Esophagus squamous epithelium (tissue), 5 donors: ENCODE data around the gene NPPB. TPM values are rescaled to one million over a fixed set of nuclear protein-coding genes. Genes with fewer than 3 reads are reported as not detected.
A peak's percentile ranks its signal among the peaks of the same experiment; 100 is the strongest.

Source experiments
- DNase-seq: peaks from one replicate; lab custom pipeline; 2025; lab: John Stamatoyannopoulos, UW
- H3K27ac ChIP-seq, 4 donors: fragments of 200-600 bp; sonication (generic); one replicate each; pipeline ENCODE4 v1.5.1; 2016 to 2019; ENCODE audit warnings: mild to moderate bottlenecking in 1 of 4
- H3K27me3 ChIP-seq, 4 donors: fragments of 200-600 bp; sonication (generic); 1 replicate in 3 of 4; 2 replicates in 1 of 4; pipeline versions ENCODE4 v1.5.1 to v1.6.0; 2017 to 2021; ENCODE audit warnings: antibody characterized with exemption in 1 of 4
- H3K36me3 ChIP-seq, 3 donors: fragments of 200-600 bp; sonication (generic); one replicate each; pipeline ENCODE4 v1.5.1; 2016 to 2019
- H3K4me1 ChIP-seq, 3 donors: fragments of 200-600 bp; sonication (generic); one replicate each; pipeline ENCODE4 v1.5.1; 2017 to 2019
- H3K4me3 ChIP-seq, 4 donors: fragments of 200-600 bp; sonication (generic); 1 replicate in 3 of 4; 2 replicates in 1 of 4; pipeline ENCODE4 v1.5.1; 2016 to 2019; ENCODE audit warnings: mild to moderate bottlenecking in 2 of 4, moderate library complexity in 1 of 4
- H3K9me3 ChIP-seq, 3 donors: fragments of 200-600 bp; sonication (generic); one replicate each; pipeline ENCODE4 v1.5.1; 2016 to 2019
- POLR2A ChIP-seq, 4 donors: fragments of 450-650 bp; IDR thresholded peaks; one replicate each; pipeline ENCODE4 v1.6.1; 2017; ENCODE audit warnings: antibody characterized with exemption in 4 of 4, mild to moderate bottlenecking in 4 of 4, moderate library complexity in 3 of 4
- WGBS, 2 donors: methylation state at CpG; one replicate each; pipeline ENCODE4 v1.1.5; 2018; 5-methylcytosine and 5-hydroxymethylcytosine counted together
- intact Hi-C: fragments of 100-400 bp; cut with DNase I; formaldehyde crosslinking; loops from one replicate; pipeline ENCODE4 v1.15.0; 2022
- total RNA-seq, 4 donors: library from RNA; depleted of rRNA; stranded (reverse); fragments of >200 nt; gene quantifications; one replicate each; pipeline ENCODE4 v1.1.0, GENCODE V29; 2016
- TF ChIP-seq, protein P1 (sequence below), 6 experiments: fragments of 450-650 bp in 4 of 6; fragments of 200-600 bp in 2 of 6; sonication (generic) in 2 of 6; IDR thresholded peaks; one replicate each; pipeline ENCODE4 v1.5.1; 2016 to 2019; ENCODE audit warnings: antibody characterized with exemption in 6 of 6, mild to moderate bottlenecking in 4 of 6, moderate library complexity in 4 of 6
- donor health status: DM: yes; HTN: yes; CAD: no.

Gene NPPB
- not detected for total RNA-seq

DNA sequence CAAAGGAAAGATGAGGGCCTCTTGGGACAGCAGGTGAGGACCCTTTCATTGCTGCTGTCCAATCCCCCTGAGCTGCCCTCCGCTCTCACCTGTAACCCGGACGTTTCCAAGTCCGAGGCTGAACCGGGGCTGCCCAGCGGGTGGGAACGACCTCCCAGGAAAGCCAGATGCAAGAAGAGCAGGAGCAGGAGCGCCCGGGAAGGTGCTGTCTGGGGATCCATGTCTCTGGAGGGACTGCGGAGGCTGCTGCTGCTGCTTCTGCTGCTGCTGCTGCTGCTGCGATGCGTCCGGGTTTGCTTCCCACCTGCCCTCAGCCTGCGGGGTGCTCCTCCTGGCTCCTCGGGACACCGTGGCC, at the start of gene NPPB:
Gene NPPB, minus strand, starts transcription at position 333 of the 355 bp plus-strand sequence. Its CDS starts 112 bp downstream, at position 221.
- intact Hi-C loops = no loop called here
- peaks cover 0 to 9% (median 0%) of the 10 kb centered on the region in 3 donors for H3K4me1 ChIP-seq
- H3K27me3 ChIP-seq = peaks cover 0 to 93% (median 12%) of the 10 kb centered on the region in 4 donors
- 28 to 30% methylated on average over 4 to 12 of the region's 16 CpGs for WGBS, 2 donors
- no peaks in the 10 kb centered on the region for H3K9me3 ChIP-seq
- H3K27ac ChIP-seq = no peak within 1 kb of the TSS
- TF ChIP-seq, protein P1, sequence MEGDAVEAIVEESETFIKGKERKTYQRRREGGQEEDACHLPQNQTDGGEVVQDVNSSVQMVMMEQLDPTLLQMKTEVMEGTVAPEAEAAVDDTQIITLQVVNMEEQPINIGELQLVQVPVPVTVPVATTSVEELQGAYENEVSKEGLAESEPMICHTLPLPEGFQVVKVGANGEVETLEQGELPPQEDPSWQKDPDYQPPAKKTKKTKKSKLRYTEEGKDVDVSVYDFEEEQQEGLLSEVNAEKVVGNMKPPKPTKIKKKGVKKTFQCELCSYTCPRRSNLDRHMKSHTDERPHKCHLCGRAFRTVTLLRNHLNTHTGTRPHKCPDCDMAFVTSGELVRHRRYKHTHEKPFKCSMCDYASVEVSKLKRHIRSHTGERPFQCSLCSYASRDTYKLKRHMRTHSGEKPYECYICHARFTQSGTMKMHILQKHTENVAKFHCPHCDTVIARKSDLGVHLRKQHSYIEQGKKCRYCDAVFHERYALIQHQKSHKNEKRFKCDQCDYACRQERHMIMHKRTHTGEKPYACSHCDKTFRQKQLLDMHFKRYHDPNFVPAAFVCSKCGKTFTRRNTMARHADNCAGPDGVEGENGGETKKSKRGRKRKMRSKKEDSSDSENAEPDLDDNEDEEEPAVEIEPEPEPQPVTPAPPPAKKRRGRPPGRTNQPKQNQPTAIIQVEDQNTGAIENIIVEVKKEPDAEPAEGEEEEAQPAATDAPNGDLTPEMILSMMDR (IDR thresholded peaks at IDR 0.05) = no peak
- TF ChIP-seq POLR2A (IDR thresholded peaks at IDR 0.05) = no peak
- H3K4me3 ChIP-seq = no peak within 1 kb of the TSS
- no peak for DNase-seq
- no peaks in the 10 kb centered on the region for H3K36me3 ChIP-seq

DNA sequence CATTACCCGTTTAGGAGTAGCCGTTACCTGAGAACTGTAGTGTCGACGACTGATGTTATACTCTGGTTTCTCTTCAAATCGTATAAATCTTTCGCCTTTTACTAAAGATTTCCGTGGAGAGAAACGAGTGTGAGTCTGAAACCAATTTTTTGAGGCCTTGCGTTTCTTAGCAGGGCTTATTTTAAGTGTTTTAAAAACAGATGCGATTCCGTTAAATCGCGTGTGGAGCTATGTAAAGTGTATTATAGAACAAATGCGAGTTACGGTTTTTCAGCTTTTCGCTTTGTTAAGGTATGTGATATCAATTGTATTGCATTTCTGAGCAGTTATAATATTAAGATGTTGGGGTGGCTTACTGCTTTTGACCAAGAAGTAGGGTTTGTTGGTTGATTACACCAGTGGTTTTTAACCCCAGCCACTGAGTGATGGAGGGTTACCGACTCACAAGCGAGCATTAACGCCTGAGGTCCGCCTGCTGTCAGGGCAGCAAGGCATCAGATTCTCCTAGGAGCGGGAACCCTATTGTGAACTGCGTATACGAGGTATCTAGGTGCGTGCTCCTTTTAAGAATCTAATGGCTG, 49.4 kb upstream of the NPPB start:
- Histone ChIP-seq H3K4me1 (peaks cover 0 to 18% (median 0%) of the 10 kb centered on the region in 3 donors), H3K9me3 (no peaks in the 10 kb centered on the region), H3K4me3 (peak overlapping the region; percentile 39 to 74 (median 62)), H3K27ac (peak overlapping the region; percentile 89 to 99 (median 96)), H3K27me3 (no peaks in the 10 kb centered on the region), H3K36me3 (no peaks in the 10 kb centered on the region)
- WGBS, 2 donors = 0% methylated on average over 23 to 24 of the region's 24 CpGs
- intact Hi-C loops = no loop called here
- peak in 3 of 4 donors; percentile 72 to 98 (median 95) for TF ChIP-seq POLR2A (IDR thresholded peaks at IDR 0.05)
- TF ChIP-seq, protein P1 (IDR thresholded peaks at IDR 0.05) = no peak
- no peak for DNase-seq

DNA sequence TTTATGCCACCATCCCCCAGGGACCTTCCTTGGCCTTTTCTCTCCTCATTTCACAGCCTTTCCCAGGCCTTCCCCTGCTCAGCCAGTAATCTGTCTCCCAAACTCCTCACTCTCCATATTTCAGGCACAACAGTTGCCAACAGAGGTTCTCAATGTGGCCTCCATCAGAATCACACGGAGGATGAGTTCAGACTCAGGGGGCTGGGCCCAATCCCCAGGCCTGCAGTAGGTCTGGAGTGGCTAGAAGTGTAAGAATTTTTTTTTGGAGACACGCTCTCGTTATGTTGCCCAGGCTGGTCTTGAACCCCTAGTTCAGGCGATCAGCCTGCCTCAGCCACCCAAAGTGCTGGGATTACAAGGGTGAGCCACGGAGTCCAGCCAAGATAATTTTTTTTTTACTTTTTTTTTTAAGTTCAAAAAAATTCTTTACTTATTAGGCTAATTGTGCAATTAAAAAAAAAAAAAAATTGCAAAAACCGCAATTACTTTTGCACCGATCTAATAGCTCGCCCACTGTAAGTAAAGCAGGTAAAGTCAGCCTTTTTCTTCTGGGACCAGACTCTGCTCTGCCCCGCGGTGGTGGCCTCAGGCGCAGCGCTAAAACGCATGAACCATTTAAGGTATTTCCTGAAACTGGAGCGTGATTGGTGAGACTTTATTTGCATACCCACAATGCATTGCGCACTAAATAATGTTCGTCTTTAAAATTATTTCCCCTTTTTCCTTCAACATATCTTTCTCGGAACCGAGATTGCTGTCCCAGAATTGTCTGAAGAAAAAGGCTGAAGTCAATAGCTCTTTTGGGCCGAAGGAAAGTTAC, 48.7 kb upstream of the NPPB start:
- no peaks in the 10 kb centered on the region for H3K36me3 ChIP-seq
- intact Hi-C loops = no loop called here
- peak in 1 of 4 donors; percentile 59 for TF ChIP-seq POLR2A (IDR thresholded peaks at IDR 0.05)
- TF ChIP-seq, protein P1 (IDR thresholded peaks at IDR 0.05) = peak; percentile 71 to 94 (median 84)

DNA sequence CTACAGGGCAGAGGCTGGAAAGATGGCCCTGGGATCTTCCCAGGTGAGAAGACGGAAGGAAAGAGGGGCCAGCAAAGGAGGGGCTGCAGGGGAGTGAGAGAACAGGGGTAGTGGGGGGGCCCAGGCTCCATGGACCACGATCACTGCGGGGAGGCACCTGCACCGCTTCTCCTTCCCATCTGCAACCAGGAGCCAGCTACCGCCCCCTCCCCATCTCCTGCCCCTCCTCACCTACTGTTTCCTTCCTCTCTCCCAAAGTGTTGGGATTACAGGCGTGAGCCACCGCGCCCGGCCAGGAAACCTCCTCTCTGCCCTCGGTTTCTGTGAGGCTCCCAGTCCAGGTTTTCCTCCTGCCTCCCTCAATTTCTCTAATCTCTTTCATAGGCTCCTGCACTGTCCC, 48.1 kb upstream of the NPPB start:
- intact Hi-C loops = no loop called here
- 69 to 74% methylated on average over 9 to 10 of the region's 10 CpGs for WGBS, 2 donors

More for the DNA sequence above, 48.7 kb upstream of the NPPB start:
- DNase-seq = peak; percentile 51
- Histone ChIP-seq H3K4me3 (peak overlapping the region in 3 of 4 donors; percentile 61 to 74 (median 63)), H3K9me3 (no peaks in the 10 kb centered on the region), H3K27ac (peak overlapping the region; percentile 89 to 99 (median 96)), H3K4me1 (peaks cover 0 to 18% (median 0%) of the 10 kb centered on the region in 3 donors), H3K27me3 (no peaks in the 10 kb centered on the region)
- 10 to 16% methylated on average over 19 of the region's 19 CpGs for WGBS, 2 donors

More for the DNA sequence above, 48.1 kb upstream of the NPPB start:
- DNase-seq = no peak
- H3K4me1 ChIP-seq = peaks cover 0 to 18% (median 0%) of the 10 kb centered on the region in 3 donors
- H3K36me3 ChIP-seq = no peaks in the 10 kb centered on the region
- no peaks in the 10 kb centered on the region for H3K27me3 ChIP-seq
- H3K4me3 ChIP-seq = no peak overlapping the region
- H3K9me3 ChIP-seq = no peaks in the 10 kb centered on the region
- TF ChIP-seq, protein P1 (IDR thresholded peaks at IDR 0.05) = no peak
- no peak for TF ChIP-seq POLR2A (IDR thresholded peaks at IDR 0.05)
- no peak overlapping the region for H3K27ac ChIP-seq
